Measurements from ENCODE around the gene HEYL. TPM values are rescaled to one million over a fixed set of nuclear protein-coding genes. Genes with fewer than 3 reads are reported as not detected.
A peak's percentile ranks its signal among the peaks of the same experiment; 100 is the strongest.

The HEYL gene
- total RNA-seq, 1 donor from 2014 or later = 20.5 TPM

DNA sequence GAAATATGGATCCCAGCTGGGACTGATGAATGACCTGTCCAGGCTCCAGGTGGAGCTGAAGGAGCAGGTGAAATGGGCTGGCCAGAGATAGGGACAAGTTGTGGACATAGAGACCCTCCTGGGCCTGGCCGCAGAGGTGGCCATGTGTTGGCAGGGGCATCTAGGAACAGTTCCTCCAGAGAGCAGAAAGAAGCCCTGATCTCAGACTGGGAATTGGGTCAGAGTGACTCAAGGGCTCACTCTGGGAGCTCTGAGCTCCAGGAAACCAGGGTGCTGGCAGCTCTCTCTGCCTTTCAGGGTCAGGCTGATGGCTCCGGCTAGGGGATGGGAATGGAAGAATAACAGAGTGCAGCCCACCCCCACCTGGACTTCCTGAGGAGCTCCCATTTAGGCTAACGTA lies 29.5 kb upstream of the HEYL start:
- no peak for DNase-seq (ENCODE audit: low spot score)
- intact Hi-C loops (cut with DNase I) = no loop called here

DNA sequence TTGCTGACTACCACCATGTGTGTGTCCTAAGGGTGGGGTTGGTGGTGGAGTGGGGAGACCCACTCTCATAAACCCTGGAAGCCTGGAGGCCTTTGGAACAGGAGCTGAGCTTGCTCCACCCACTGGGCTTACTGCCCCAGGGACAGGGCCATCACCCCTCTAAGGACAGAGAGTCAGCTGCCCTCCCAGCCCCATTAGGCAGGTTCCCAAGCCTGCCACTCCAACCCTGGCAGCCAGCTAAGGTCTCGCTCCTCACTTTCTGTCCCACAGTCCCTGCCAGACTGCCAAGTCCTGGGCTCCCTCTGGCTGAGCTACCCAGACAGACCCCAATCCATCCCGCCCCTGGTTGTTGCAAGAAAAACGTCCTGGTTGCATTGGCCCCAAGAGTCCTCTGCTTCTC lies 28.7 kb upstream of the HEYL start:
- intact Hi-C loops (cut with DNase I) = no loop called here
- no peak for DNase-seq (ENCODE audit: low spot score)

GRCh38 chr1:39666772-39667171 lies 27.3 kb upstream of the HEYL start:
- no peak for DNase-seq (ENCODE audit: low spot score)
- intact Hi-C loops (cut with DNase I) = no loop called here

- intact Hi-C loops (cut with DNase I) = no loop called here
- DNase-seq (ENCODE audit: low spot score) = no peak
These were observed 24.1 kb upstream of the HEYL start for GRCh38 chr1:39663559-39663958.

- intact Hi-C loops (cut with DNase I) = no loop called here
- DNase-seq (ENCODE audit: low spot score) = no peak
These were observed 23.4 kb upstream of the HEYL start for GRCh38 chr1:39662861-39663260.

GRCh38 chr1:39659538-39659937 lies 20.1 kb upstream of the HEYL start:
- no peak for DNase-seq (ENCODE audit: low spot score)
- intact Hi-C loops (cut with DNase I) = loop anchor here (5.0 kb wide), 1 partner anchor 63 kb away; no protein-coding TSS in a partner anchor

GRCh38 chr1:39659110-39659509 lies 19.7 kb upstream of the HEYL start:
- DNase-seq (ENCODE audit: low spot score) = no peak
- intact Hi-C loops (cut with DNase I) = loop anchor here (5.0 kb wide), 1 partner anchor 63 kb away; no protein-coding TSS in a partner anchor

- no peak for DNase-seq (ENCODE audit: low spot score)
- intact Hi-C loops (cut with DNase I) = loop anchor here (5.0 kb wide), 1 partner anchor 64 kb away; no protein-coding TSS in a partner anchor
These were observed 18.6 kb upstream of the HEYL start for GRCh38 chr1:39657923-39658485.

DNA sequence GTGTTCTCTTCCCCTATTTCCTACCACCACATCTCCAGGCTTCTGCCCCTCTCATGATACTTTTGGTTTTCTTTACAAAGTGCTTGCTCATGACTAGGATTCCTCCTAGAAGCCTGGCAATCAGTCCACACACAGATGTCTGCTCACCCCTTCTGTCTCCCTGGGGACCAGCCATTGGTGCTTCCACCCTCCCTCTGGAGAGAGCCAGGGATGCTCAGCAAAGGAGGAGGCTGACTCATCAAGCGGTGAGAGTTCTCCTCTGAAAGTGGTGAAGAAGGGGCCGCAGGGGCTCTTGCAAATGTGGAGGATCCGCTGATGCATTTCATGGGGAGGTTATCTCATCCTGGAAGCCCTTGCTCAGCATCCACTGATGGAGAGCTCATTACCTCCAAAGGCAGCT lies 18.0 kb upstream of the HEYL start:
- intact Hi-C loops (cut with DNase I) = loop anchor here (5.0 kb wide), 1 partner anchor 65 kb away; no protein-coding TSS in a partner anchor
- DNase-seq (ENCODE audit: low spot score) = no peak

DNA sequence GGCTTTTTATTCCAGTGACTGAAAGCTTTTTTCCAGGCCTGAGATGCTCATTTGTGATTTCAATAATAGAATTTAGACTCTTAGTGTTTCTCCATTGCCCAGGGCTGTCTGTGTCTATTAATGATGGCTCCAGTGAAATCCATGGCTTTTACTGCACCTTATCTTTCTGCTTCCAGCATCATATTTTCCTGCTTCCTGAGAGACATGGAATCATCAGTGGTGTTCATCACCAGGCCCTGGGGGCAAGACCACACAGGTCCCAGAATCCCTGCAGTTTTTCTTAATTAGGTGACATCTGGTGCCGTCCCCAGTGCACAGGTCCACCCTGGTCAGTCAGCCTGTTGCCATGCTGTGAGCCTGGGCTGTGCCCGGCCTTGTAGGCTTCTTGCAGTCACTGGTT lies 16.9 kb upstream of the HEYL start:
- intact Hi-C loops (cut with DNase I) = loop anchor here (5.0 kb wide), 1 partner anchor 66 kb away; no protein-coding TSS in a partner anchor
- no peak for DNase-seq (ENCODE audit: low spot score)

GRCh38 chr1:39655578-39656268 lies 16.3 kb upstream of the HEYL start:
- no peak for DNase-seq (ENCODE audit: low spot score)
- intact Hi-C loops (cut with DNase I) = loop anchor here (5.0 kb wide), 1 partner anchor 67 kb away; no protein-coding TSS in a partner anchor

- intact Hi-C loops (cut with DNase I) = no loop called here
- no peak for DNase-seq (ENCODE audit: low spot score)
These were observed 14.8 kb upstream of the HEYL start for GRCh38 chr1:39654291-39654690.

GRCh38 chr1:39653546-39654031 lies 14.1 kb upstream of the HEYL start:
- DNase-seq (ENCODE audit: low spot score) = peak; percentile 87
- intact Hi-C loops (cut with DNase I) = loop anchor here (1.0 kb wide), 1 partner anchor 47 kb away; no protein-coding TSS in a partner anchor

DNA sequence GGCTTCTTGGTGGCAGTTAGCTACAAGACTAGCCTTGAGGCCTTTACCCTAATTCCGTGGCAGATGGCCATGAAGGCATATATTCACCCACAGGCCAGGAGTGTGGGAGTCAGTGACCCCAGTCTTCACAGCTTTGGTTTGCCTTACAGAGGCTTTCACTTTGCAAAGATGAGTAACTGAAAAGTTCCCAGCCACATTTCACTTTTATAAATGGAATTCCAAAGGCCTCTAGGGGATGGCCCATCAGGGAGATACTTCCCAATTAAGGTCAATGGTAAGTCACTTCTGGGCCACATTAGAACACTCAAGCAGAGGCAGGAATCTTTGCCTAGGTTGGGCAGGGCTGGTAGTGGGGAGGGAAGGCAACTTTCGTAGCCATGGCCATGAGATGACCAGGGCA lies 13.1 kb upstream of the HEYL start:
- intact Hi-C loops (cut with DNase I) = no loop called here

GRCh38 chr1:39652105-39652504 lies 12.7 kb upstream of the HEYL start:
- no peak for DNase-seq (ENCODE audit: low spot score)

More for the DNA sequence above, 13.1 kb upstream of the HEYL start:
- no peak for DNase-seq (ENCODE audit: low spot score)

GRCh38 chr1:39650431-39650830 lies 11.0 kb upstream of the HEYL start:
- intact Hi-C loops (cut with DNase I) = no loop called here
- no peak for DNase-seq (ENCODE audit: low spot score)

More at GRCh38 chr1:39652105-39652504, 12.7 kb upstream of the HEYL start:
- intact Hi-C loops (cut with DNase I) = no loop called here

- intact Hi-C loops (cut with DNase I) = no loop called here
These were observed 10.3 kb upstream of the HEYL start for GRCh38 chr1:39649636-39650185.

GRCh38 chr1:39648496-39648895 lies 9.1 kb upstream of the HEYL start:
- no peak for DNase-seq (ENCODE audit: low spot score)

More at GRCh38 chr1:39649636-39650185, 10.3 kb upstream of the HEYL start:
- no peak for DNase-seq (ENCODE audit: low spot score)

DNA sequence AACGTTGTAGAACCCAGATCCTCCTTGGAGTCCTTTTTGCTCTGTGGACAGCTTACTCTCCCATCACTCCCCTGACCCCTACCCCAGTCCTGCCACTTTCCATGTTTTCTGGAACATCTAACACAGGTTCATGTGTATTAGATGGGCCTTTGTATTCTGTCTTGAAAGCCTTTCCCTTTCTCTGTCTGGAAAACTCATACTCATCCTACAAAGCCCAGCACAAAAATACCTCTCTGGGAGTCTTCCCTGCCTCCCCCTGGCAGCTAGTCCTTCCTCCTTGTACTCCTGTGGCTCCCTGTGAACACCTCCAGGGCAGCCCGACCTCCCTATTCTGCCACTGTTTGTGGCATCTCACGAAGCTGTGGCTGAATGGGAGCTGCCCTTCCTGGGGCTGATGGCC lies 7.8 kb upstream of the HEYL start:
- no peak for DNase-seq (ENCODE audit: low spot score)
- intact Hi-C loops (cut with DNase I) = loop anchor here (2.0 kb wide), 1 partner anchor 22 kb away; no protein-coding TSS in a partner anchor

More at GRCh38 chr1:39648496-39648895, 9.1 kb upstream of the HEYL start:
- intact Hi-C loops (cut with DNase I) = no loop called here
